ENCODE results near the gene STK17A. TPM values are rescaled to one million over a fixed set of nuclear protein-coding genes. Genes with fewer than 3 reads are reported as not detected.
A peak's percentile ranks its signal among the peaks of the same experiment; 100 is the strongest.

The STK17A gene
- total RNA-seq, 1 donor from 2014 or later = 26.5 TPM

- ATAC-seq (peak; percentile 74), DNase-seq (peak; percentile 63)
- intact Hi-C loops (cut with micrococcal nuclease) = no loop called here
Observed at GRCh38 chr7:43647673-43648472, 65.0 kb downstream of the STK17A start.

- DNase-seq (no peak), ATAC-seq (peak; percentile 18)
- intact Hi-C loops (cut with micrococcal nuclease) = no loop called here
Observed at GRCh38 chr7:43648473-43649406, 65.8 kb downstream of the STK17A start.

GRCh38 chr7:43649755-43650274 is 66.9 kb downstream of the STK17A start:
- intact Hi-C loops (cut with micrococcal nuclease) = no loop called here
- DNase-seq (no peak), ATAC-seq (no peak)

- DNase-seq (no peak), ATAC-seq (no peak)
- intact Hi-C loops (cut with micrococcal nuclease) = no loop called here
Observed at GRCh38 chr7:43650457-43651052, 67.6 kb downstream of the STK17A start.

GRCh38 chr7:43652364-43652763 is 69.5 kb downstream of the STK17A start:
- ATAC-seq (no peak), DNase-seq (no peak)
- intact Hi-C loops (cut with micrococcal nuclease) = no loop called here

- DNase-seq (no peak), ATAC-seq (no peak)
- intact Hi-C loops (cut with micrococcal nuclease) = no loop called here
Observed at GRCh38 chr7:43653466-43653865, 70.6 kb downstream of the STK17A start.

- intact Hi-C loops (cut with micrococcal nuclease) = no loop called here
- no peak for DNase-seq
- ATAC-seq = no peak
Observed at GRCh38 chr7:43653891-43654504, 71.1 kb downstream of the STK17A start.

- no peak for ATAC-seq
- intact Hi-C loops (cut with micrococcal nuclease) = no loop called here
Observed at GRCh38 chr7:43655584-43655983, 72.7 kb downstream of the STK17A start.

GRCh38 chr7:43656997-43657396 is 74.1 kb downstream of the STK17A start:
- ATAC-seq = no peak

More at GRCh38 chr7:43655584-43655983, 72.7 kb downstream of the STK17A start:
- DNase-seq = no peak

GRCh38 chr7:43658718-43659548 is 76.0 kb downstream of the STK17A start:
- no peak for DNase-seq
- intact Hi-C loops (cut with micrococcal nuclease) = no loop called here
- no peak for ATAC-seq

More at GRCh38 chr7:43656997-43657396, 74.1 kb downstream of the STK17A start:
- DNase-seq = no peak
- intact Hi-C loops (cut with micrococcal nuclease) = no loop called here

- no peak for ATAC-seq
- no peak for DNase-seq
- intact Hi-C loops (cut with micrococcal nuclease) = no loop called here
Observed at GRCh38 chr7:43659549-43659896, 76.6 kb downstream of the STK17A start.

- no peak for DNase-seq
- ATAC-seq = no peak
- intact Hi-C loops (cut with micrococcal nuclease) = no loop called here
Observed at GRCh38 chr7:43660141-43660540, 77.2 kb downstream of the STK17A start.

- intact Hi-C loops (cut with micrococcal nuclease) = no loop called here
Observed at GRCh38 chr7:43664681-43665080, 81.8 kb downstream of the STK17A start.

GRCh38 chr7:43666938-43667337 is 84.0 kb downstream of the STK17A start:
- DNase-seq = no peak
- intact Hi-C loops (cut with micrococcal nuclease) = no loop called here
- no peak for ATAC-seq

More at GRCh38 chr7:43664681-43665080, 81.8 kb downstream of the STK17A start:
- ATAC-seq (no peak), DNase-seq (no peak)

GRCh38 chr7:43668035-43668434 is 85.1 kb downstream of the STK17A start:
- ATAC-seq (no peak), DNase-seq (no peak)
- intact Hi-C loops (cut with micrococcal nuclease) = no loop called here

- intact Hi-C loops (cut with micrococcal nuclease) = no loop called here
- no peak for DNase-seq
- ATAC-seq = no peak
Observed at GRCh38 chr7:43669286-43670081, 86.6 kb downstream of the STK17A start.

GRCh38 chr7:43671521-43671920 is 88.6 kb downstream of the STK17A start:
- DNase-seq (no peak), ATAC-seq (no peak)
- intact Hi-C loops (cut with micrococcal nuclease) = no loop called here

All from left ventricle myocardium superior (tissue), 1 donor.